A673 (cell line): ENCODE data around the gene ARPC2.

Experiments
- EZH2 ChIP-seq: fragments of 200-600 bp; sonication (generic); IDR thresholded peaks from 2 replicates; pipeline ENCODE4 v1.6.1; 2017; ENCODE audit warnings: borderline replicate concordance, low read depth, mild to moderate bottlenecking, mixed read lengths, antibody characterized with exemption, low read length; ENCODE audit not compliant: poor library complexity, severe bottlenecking
- TF ChIP-seq, protein P1 (sequence below): fragments of 300-800, 200-600 bp; sonication (generic); conservative IDR thresholded peaks from 2 replicates; pipeline ENCODE4 v1.5.1; 2017; ENCODE audit warnings: low read depth, mild to moderate bottlenecking, antibody characterized with exemption, low read length, moderate library complexity, mixed read lengths

DNA sequence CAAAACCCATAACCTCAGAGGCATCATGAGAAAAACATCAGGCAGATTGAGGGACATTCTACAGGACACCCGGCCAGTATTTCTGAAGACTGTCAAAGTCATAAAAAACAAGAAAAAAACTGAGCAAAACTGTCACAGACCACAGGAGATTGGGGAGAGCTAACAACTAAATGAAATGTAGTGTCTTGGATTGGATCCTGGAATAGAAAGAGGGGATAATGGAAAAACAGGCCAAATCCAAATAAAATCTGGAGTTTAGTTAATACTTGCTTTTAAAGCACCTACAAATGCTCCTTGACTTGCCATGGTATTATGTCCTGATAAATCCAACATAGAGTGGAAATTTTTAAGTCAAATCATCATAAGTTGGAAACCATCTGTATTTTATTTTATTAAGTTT lies 32.7 kb upstream of the ARPC2 start:
- TF ChIP-seq, protein P1, sequence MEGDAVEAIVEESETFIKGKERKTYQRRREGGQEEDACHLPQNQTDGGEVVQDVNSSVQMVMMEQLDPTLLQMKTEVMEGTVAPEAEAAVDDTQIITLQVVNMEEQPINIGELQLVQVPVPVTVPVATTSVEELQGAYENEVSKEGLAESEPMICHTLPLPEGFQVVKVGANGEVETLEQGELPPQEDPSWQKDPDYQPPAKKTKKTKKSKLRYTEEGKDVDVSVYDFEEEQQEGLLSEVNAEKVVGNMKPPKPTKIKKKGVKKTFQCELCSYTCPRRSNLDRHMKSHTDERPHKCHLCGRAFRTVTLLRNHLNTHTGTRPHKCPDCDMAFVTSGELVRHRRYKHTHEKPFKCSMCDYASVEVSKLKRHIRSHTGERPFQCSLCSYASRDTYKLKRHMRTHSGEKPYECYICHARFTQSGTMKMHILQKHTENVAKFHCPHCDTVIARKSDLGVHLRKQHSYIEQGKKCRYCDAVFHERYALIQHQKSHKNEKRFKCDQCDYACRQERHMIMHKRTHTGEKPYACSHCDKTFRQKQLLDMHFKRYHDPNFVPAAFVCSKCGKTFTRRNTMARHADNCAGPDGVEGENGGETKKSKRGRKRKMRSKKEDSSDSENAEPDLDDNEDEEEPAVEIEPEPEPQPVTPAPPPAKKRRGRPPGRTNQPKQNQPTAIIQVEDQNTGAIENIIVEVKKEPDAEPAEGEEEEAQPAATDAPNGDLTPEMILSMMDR, result no peak
- TF ChIP-seq EZH2, result no peak
